Activated CD4-positive, alpha-beta T cell treated with anti-CD3 and anti-CD28 coated beads, Interleukin-2, Interleukin-4, amounts not matched to agents 100 ng/mL and 50 ng/mL, durations not matched to agents 16 hours and 8 hours (primary cell): ENCODE data around the gene ANKS1A.
A peak's percentile ranks its signal among the peaks of the same experiment; 100 is the strongest.
"Not testable (repeated sequence)": the region's sequence is repeated elsewhere in the genome, so short reads cannot be mapped to it uniquely, and the experiment has no call there.

Experiments
- DNase-seq: peaks from one replicate; pipeline ENCODE4 v3.0.0-alpha.2; 2020; ENCODE audit warnings: low spot score

ANKS1A gene

GRCh38 chr6:35124356-35124755 lies 235.3 kb downstream of the ANKS1A start:
- no peak for DNase-seq

GRCh38 chr6:35128042-35128441 lies 239.0 kb downstream of the ANKS1A start:
- DNase-seq: no peak

GRCh38 chr6:35128496-35128895 lies 239.4 kb downstream of the ANKS1A start:
- no peak for DNase-seq

GRCh38 chr6:35136185-35136584 lies 247.1 kb downstream of the ANKS1A start:
- no peak for DNase-seq

GRCh38 chr6:35138191-35138590 lies 249.1 kb downstream of the ANKS1A start:
- not testable (repeated sequence) for DNase-seq

- no peak for DNase-seq
These were observed 250.4 kb downstream of the ANKS1A start for GRCh38 chr6:35139470-35139869.

GRCh38 chr6:35139924-35140638 lies 251.0 kb downstream of the ANKS1A start:
- peak; percentile 63 for DNase-seq

- no peak for DNase-seq
These were observed 251.6 kb downstream of the ANKS1A start for GRCh38 chr6:35140639-35141006.
